NCI-H82 (cell line): ENCODE measurements around the gene GPRC5C.

Experiments
- DNase-seq: peaks from one replicate; lab custom pipeline; 2025; lab: John Stamatoyannopoulos, UW

Gene GPRC5C

DNA sequence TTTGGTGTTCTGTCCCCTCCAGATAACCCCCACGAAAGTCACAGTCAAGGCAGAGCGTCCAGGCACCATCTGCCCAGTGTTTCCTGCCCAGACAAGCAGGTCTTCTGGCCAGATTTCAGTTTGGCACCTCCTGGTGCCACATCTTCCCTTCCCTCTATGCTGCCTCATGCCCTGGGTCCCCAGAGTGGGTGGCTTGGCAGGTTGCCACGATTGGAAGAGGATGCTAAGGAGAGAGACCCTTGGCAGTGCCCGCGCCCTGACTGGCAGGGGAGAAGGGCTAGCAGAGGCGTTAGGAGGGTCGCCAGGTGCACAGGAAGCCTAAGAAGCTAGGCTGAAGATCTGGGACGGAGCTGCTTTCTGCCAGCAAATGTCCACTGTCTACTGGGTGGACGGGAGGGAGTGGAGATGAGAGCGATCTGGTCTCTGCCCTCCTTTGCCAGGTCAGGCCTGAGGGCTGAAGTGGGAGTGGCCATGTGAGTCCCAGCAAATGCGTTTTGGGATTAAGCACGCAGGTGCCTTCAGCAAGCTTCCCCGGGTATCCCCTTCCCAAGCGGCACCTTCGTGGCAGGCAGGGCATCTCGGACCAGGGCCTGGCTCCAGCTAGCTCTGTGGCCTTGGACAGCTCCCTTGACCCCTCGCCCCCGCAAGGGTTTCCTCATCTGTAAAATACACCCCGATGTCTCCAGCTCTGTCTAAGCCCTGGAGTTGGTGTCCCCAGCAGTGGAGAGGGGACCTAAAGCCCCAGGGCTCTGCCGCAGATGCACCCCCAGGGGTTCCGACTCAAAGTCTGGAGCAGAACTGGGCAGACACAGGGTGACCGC, 21.2 kb downstream of the GPRC5C start:
- peak; percentile 45 for DNase-seq

DNA sequence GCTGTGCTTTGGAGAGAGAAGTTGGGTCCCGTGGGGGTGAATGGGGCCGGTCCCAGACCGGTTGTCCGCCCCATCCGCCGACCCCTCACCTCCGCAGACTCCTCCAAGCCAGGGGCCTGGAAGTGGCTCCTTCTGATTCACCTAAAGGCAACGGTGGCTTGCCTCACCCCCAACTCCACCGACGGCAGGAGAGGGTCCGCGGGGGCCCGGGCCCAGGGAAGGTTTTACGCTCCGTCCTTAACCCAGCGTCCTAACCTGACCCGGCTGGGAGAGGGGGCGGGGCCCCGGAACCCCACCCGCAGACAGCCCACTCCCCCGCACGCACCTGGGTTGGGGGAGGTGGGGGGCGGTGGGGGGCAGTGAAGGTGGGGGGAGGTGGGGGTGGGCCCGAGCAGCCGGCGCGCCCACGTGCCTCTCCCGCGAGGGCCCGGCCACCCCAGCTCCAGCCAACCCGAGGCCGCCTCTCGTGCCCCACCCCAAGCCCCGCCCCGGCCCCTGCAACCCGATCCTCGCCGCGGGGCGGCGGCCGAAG, 21.8 kb downstream of the GPRC5C start:
- no peak for DNase-seq

DNA sequence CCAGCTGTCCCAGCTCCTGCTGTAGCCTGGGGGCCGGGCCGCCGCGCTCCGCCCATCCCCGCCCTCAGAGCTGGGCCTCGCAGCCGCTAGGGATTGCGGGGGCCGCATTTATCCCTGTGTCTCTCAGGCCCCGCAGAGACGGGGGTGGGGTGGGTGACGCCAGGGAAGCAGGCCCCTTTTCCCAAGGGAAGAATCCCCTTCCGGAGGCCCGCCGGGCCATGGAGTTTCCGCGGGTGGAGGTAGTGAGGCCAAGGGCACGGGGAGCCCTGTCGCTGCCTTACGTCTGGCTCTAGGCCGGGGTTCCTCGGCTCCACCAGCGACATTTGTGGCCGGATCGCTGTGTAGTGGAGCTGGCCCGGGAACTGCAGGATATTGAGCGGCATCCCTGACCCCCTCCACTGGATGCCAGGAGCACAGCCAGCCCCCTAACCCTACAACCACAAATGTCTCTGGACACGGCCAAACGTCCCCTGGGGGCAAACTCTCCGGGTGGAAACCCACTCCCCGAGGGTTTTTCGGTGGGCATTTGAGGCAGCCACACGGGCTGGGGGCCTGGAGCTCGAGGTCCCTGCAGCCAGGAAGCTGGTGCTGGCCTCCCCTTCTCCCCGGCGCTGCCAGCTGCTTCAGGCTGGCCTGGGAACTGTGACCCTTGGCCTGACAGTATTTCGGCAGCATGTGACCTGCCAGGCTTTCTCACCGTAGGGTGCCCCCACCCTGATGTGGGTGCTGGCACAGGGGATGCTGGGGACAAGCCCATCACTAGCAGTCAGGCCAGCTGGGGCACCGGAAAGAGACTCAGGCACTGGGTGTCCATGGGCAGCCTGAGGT, 22.5 kb downstream of the GPRC5C start:
- peak; percentile 98 for DNase-seq

DNA sequence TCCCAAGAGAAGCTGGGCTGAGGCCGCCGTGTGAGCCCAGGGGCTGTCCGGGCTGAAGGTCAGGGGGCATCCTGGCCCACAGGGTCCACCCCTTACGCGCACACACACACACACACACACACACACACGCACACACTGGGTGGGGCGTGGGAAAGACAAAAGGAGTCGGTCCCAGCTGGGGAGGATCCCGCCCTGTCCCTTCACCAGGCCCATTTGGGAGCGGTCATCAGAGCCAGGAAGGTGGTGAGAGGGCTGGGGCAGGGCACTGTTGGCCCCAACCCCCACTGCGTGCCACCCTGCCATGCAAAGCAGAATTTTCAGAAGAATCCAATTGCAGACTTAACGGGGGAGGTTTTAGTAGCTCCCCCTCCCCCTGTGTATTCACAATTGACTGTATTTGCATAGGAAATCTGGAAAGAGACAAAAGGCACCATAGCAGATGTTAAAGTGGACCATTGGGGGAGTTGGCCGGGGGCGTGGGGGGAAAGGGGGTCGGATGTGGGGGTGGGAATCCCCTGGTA, 23.2 kb downstream of the GPRC5C start:
- DNase-seq: no peak

DNA sequence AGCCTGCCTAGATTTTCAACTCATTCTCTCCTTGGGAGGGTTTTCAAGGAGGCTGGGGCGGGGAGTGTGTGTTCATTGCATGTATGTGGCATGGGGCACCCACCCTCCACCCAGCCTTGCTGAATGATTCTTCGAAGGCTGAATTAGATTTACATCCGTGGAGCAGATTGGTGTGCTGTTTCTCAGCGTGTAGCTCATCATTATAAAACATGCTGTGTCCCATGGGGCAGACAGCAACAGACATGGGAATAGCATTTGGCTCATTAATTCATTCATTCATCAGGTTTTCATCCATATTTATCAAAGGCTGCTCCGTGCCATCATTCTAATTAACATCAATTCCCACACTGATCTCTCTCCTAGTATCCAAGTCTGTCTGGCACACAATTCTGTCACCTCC, 23.9 kb downstream of the GPRC5C start:
- no peak for DNase-seq

DNA sequence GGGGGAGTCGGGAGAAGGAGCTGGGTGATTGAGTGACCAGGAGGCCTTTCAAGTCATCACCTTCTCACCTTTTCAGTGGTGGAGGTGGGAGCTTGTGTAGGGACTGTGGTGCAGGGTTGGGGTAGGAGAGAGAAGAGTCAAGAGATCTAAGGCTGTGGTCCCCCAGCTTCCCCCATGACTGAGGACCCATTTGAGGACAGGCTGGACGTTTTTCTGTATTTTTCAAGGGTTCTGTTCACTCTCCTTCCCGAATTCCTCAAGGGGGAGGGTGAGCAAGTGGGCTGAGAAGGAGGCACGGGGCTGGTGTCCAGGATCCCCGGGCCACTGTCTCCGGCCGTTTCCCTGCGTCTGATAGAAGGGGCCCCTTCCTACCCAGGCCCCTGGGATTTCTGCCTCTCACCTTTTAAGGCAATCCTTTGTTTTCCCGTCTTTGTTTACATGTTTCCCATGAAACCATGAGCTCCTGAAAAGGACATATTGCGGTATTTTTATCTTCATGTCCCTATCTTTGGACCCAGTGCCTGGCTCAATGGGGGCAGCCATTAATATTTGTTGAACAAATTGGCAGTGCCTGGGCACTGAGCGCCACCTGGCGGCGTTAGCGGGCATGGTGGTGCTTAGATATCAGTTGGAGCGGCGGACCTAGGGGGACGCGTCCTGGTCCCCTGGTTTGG, 25.4 kb downstream of the GPRC5C start:
- DNase-seq: peak; percentile 90

DNA sequence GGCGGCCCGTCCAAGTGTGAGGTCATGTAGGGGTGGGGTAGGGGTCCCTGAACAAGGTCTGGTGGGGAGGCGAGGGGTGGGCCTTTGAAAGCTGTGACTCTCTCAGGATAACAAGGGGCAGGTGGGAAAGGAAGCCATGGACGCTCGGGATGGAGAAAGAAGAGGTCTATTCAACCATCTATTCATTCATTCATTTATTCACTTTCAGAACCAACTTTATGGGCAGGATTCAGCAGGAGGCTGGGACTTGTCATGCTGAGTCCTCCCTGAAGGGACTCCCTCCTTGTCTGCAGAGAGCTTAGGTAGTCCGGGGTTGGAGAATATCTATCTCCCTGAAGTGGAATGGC, 25.9 kb downstream of the GPRC5C start:
- DNase-seq: no peak

DNA sequence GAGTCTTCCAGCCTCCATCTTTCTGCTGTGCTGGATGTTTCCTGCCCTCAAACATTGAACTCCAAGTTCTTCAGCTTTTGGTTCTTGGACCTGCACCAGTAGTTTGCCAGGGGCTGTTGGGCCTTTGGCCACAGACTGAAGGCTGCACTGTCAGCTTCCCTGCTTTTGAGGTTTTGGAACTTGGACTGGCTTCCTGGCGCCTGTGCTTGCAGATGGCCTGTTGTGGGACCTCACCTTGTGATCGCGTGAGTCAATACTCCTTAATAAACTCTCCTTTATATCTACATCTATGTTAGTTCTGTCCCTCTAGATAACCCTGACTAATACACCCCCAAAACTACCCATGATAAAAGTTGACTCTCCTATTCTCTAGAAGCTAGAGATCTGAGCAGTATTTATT, 26.9 kb downstream of the GPRC5C start:
- DNase-seq: no peak

DNA sequence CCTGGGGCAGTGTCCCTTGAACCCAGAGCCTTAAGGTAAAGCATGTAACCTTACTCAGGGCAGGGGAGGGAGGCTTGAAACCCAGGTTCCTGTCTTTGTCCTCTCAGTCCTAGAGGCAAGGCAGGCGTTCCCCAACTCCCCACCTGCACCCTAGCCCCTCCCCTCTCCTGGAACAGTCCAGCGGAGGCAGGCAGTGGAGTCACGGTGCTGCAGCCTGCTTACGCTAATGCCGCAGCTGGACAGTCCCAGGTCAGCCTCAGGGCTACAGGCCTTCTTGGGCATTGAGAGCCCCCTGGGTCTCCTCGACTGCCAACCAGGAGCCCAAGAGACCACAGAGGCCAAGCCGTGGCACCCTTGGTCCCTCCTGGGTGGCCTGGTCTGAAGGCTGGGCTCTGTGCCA, 27.7 kb downstream of the GPRC5C start:
- DNase-seq: no peak

DNA sequence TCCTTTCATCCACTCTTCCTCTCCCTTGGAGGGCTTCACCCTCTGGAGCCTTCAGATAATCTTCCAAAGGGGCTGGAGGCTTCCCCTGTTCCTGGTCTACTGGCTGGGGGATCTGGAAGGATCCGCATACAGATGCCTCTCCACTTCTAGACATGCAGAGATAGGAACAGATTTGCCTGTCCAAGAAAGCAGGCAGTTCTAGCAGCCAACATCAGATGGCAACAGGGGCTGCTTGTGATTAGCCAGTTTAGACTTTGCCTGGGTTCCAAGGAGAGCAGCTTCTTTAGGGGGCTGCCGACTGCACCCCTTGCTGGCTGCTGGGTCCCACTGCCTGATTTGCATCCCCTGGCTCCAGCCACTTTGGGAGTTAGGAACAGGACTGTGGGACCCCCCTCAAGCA, 28.4 kb downstream of the GPRC5C start:
- no peak for DNase-seq

DNA sequence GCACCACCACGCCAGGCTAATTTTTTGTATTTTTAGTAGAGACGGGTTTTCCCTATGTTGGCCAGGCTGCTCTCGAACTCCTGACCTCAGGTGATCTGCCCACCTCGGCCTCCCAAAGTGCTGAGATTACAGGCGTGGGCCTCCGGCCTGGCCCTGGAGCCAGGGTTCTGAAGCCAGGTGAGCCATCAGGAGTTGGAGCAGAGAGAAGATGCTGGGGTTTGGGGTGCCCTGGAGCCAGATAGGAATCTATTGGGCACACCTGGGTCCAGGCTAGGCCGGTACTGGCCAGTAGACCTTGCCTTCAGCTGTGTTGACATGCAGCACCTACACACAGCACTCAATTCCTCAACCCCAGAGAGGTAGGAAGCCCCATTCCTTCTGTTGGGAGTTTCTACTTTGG, 29.1 kb downstream of the GPRC5C start:
- DNase-seq: no peak

DNA sequence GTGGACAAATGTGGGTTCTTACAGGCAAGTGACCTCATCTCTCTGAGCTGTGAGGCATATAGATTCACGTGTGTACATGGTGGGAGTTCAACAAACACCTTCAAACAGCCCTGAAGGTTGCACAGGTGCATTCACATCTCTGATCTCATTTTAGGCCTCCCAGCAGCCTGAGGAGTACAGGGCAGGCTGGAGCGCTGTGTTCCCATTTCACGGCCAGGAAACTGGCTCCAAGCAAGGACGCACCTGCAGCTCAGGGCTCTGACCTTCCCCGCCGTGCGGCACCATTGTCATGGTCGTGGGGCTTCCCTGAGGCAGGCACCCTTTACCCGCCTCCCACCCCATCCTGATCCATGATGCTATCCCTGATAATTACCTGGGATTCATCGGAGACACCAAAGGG, 29.7 kb downstream of the GPRC5C start:
- DNase-seq: no peak

DNA sequence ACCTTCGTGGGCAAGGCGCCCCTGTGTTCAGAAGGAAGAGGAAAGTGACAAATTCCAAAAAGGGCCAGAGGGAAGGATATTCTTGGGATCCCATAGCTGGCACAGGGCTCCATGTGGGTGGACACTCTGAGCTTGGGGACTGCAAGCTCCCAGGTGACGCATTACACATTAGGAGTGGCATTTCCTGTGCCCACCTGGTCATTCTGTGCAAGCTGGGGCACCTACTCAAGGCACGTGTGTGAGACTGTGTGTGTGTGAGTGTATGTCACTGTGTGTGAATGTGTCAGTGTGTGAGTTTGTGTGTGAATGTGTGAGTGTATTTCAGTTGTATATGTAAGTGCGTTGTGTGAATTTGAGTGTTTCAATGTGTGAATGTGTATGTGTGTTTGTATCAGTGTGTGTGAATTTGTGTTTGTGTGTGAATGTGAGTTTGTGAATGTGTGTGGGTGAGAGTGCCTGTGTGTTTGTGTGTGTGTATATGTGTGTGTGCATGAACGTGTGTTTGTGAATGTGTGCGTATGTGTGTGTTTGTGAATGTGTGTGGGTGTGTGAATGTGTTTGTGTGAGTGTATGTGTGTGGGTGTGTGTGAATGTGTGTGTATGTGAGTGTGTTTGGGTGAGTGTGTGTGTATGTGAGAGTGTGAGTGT, 33.0 kb downstream of the GPRC5C start:
- no peak for DNase-seq

DNA sequence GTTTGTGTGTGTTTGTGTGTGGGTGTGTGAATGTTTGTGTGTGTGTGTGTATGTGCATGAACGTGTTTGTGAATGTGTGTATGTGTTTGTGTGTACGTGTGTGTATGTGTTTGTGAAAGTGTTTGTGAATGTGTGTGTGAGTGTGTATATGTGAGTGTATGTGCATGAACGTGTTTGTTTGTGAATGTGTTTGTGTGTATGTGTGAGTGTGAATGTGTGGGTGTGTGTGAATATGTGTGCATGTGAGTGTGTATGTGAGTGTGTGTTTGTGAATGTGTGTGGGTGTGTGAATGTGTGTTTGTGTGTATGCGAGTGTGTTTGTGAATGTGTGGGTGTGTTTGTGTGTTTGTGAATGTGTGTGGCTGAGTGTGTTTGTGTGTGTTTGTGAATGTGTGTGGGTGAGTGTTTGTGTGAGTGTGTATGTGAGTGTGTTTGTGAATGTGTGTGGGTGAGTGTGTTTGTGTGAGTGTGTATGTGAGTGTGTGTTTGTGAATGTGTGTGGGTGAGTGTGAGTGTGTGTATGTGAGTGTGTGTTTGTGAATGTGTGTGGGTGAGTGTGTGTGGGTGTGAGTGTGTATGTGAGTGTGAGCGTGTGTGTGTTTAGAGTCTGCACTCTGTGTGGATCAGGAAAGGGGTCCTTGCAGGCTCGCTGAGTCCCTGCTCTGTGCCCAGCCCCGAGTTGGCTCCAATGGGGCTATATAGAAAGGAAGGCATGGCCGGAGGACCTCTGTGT, 33.7 kb downstream of the GPRC5C start:
- no peak for DNase-seq

DNA sequence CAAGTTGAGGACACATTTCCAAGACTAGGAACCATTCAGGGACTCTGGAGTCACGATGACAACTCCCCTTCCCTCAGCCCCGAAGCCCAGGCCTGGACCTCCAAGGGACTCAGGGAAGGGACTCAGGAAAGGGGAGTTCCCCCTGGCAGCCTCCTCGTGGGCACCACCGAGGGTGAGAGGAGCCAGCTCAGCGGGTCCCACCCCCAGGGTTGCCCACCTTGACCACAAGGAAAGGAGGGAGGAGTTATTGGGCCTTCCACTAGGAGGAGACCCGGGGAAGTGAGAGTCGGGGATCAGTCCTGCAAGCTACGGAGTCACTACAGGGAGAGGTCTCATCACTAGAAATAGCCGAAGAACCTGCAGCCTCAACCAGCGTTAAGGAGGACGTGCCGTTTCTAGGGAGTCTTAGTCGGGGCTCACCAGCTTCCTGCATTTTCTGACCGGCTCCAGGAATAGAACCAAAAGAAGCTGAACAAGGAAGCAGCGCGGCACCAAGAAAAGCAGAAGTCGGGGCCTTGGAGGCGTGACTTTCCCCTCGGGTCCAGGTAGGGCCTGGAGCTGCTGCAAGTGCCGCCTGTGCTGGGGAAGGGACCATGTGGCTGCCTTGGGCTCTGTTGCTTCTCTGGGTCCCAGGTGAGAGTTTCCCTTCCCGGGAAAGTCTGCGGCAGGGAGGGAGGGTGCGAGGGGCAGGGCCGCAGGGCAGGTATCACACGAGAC, 34.4 kb downstream of the GPRC5C start, which contains the start of gene CD300A:
CD300A (plus strand) TSS at position 524 of the 717 bp plus-strand sequence; CDS start at position 594, 70 bp downstream.
- DNase-seq: no peak

DNA sequence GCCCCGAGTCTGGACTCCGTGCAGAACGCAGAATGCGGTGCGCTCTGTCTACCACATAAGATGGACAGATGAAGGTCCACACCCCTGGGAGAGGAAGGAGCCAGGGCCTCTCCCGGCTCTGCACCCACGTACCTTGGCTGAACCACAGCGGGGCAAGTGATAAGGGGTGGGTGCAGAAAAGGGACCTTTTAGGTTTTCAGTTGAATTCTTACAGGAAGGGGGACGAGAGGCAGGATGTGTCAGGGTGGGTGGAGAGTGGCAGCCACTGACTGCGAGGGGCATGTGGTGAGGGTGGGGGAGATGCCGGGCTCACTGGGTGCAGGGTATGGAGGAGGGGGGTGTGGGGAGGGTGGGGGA, 34.9 kb downstream of the GPRC5C start:
- no peak for DNase-seq

DNA sequence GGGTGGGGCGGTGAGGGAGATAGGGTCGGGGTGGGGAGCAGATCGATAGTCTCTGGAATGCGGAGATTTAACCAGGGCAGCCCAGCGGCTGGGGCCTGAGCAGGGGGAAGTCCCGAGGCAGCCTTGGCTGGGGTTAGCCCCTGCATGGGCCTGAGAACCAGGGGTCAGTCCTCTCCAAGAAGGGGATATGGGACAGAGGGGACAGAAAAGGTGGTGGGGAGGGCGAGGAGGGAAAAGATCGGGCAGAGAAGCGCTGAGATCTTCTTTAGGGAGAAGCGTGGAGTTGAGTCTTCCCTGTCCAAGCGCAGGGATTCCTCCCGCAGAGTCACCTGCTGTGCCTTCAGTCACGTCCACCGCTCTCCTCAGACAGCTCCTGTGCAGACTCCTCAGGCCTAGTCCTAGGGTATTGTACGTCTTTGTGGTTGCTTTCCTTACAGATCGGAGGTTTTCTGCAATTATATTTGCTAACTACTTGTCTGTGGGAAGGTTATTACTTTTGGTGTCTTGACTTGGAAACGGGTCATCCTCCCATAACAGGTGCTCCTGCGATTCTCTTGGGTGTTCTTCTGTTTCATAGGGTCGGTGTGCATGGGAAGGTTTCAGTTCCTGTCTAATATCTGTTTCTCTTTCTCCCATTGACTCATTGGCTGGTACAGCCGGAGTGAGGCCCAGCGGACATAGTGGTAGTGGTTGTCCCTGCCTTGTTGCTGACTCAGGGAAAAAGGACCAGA, 35.5 kb downstream of the GPRC5C start:
- DNase-seq: no peak

DNA sequence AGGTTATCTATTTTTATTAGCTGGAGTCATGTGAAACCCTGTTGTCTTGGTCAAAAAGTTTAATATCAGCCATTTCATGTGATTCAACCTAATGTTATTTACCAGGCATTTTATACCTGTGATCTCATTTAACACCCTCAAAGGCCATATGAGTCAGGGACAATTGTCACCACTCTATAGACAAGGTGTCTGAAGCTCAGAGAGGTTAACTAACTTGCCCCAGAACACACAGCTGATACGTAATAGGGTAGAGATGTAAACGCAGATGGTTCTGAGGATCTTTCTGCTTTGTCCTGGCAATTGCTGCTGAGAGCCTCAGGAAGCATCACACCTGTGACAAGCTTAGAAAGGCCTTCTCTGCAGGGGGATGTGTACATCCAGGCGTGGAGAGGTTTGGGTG, 39.5 kb downstream of the GPRC5C start:
- DNase-seq: no peak

DNA sequence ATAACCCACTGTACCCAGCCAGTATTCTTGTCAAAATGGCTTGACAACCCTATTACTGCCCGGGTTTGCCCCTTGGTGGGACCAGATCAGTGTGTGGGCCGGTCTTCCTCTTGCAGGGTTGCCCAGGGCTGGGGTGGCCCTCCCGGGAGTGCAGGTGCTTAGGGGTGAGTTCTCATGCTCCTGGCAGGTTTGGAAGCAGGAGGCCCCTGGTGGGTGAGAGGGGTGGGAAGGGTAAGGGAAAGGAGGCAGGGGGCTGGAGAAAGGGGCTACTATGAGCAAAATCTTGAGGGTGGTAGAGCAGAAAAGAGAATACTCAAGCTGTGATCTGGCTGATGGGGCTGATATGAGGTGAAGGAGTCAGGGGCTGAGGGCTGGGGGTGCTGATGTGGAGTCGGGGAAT, 41.0 kb downstream of the GPRC5C start:
- no peak for DNase-seq

DNA sequence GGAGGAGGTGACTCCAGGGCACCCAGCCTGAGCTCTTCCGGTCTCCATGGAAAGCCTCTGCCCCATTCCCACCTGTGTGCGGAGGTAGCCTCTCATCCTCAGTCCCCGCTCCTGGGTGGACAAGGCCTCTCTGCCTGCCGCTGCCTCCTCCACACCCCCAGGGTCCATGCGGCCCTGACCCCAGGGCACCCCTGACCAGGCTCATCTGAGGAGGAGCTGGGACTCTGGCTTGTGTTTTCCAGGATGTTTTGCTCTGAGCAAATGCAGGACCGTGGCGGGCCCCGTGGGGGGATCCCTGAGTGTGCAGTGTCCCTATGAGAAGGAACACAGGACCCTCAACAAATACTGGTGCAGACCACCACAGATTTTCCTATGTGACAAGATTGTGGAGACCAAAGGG, 41.4 kb downstream of the GPRC5C start:
- DNase-seq: no peak
